ENCODE data around the gene DHX58.

DNA sequence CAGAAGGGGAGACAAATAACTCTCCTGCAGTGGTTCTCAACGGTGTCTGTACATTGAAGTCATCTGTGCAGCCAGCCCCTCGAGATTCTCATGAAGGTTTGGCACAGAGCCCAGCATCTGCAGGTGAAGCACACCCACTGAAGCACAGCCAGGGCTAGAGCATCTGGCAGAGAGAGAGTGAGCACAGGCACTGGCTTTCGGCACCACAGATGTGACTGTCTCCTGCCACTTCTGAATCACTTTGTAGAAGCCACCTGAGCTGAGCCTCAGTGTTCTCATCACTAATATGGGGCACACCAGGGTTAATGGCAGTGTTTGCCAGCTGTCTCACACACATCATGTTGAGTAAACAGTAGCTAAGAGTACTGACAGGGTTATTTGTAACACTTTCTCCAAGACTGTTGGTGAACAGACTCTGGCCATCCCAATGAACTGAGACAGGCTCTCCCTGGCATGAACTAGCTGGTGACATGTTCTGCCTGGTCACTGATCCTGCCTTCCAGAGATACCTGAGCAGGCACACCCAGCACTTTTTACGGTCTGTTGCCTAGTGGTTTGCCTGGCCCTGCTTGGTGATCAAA lies 21.0 kb upstream of the DHX58 start:
- no peak for TF ChIP-seq SIN3A (IDR thresholded peaks at IDR 0.05; ENCODE audit: borderline replicate concordance, insufficient read depth, low read depth, low read length)
- TF ChIP-seq, protein P1, sequence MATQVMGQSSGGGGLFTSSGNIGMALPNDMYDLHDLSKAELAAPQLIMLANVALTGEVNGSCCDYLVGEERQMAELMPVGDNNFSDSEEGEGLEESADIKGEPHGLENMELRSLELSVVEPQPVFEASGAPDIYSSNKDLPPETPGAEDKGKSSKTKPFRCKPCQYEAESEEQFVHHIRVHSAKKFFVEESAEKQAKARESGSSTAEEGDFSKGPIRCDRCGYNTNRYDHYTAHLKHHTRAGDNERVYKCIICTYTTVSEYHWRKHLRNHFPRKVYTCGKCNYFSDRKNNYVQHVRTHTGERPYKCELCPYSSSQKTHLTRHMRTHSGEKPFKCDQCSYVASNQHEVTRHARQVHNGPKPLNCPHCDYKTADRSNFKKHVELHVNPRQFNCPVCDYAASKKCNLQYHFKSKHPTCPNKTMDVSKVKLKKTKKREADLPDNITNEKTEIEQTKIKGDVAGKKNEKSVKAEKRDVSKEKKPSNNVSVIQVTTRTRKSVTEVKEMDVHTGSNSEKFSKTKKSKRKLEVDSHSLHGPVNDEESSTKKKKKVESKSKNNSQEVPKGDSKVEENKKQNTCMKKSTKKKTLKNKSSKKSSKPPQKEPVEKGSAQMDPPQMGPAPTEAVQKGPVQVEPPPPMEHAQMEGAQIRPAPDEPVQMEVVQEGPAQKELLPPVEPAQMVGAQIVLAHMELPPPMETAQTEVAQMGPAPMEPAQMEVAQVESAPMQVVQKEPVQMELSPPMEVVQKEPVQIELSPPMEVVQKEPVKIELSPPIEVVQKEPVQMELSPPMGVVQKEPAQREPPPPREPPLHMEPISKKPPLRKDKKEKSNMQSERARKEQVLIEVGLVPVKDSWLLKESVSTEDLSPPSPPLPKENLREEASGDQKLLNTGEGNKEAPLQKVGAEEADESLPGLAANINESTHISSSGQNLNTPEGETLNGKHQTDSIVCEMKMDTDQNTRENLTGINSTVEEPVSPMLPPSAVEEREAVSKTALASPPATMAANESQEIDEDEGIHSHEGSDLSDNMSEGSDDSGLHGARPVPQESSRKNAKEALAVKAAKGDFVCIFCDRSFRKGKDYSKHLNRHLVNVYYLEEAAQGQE (IDR thresholded peaks at IDR 0.05; ENCODE audit: insufficient read depth in 1 of 2, low read depth in 2 of 2, low read length in 1 of 2), result no peak
